NCI-H187 (cell line): ENCODE data around the gene TFEB.

Experiments used
- DNase-seq, 2 experiments: peaks; one replicate each; lab custom pipeline; 2025; lab: John Stamatoyannopoulos, UW

The TFEB gene

GRCh38 chr6:41705996-41706835 lies 29.2 kb downstream of the TFEB start:
- no peak for DNase-seq

GRCh38 chr6:41705311-41705995 lies 30.0 kb downstream of the TFEB start:
- no peak for DNase-seq

GRCh38 chr6:41704656-41705310 lies 30.6 kb downstream of the TFEB start:
- DNase-seq = no peak

- no peak for DNase-seq
Observed at GRCh38 chr6:41704028-41704427, 31.4 kb downstream of the TFEB start.

GRCh38 chr6:41702771-41703494 lies 32.5 kb downstream of the TFEB start:
- no peak for DNase-seq

- DNase-seq = no peak
Observed at GRCh38 chr6:41702089-41702745, 33.2 kb downstream of the TFEB start.

- no peak for DNase-seq
Observed at GRCh38 chr6:41700463-41701347, 34.7 kb downstream of the TFEB start.

GRCh38 chr6:41699063-41699462 lies 36.3 kb downstream of the TFEB start:
- no peak for DNase-seq

GRCh38 chr6:41697861-41698781 lies 37.3 kb downstream of the TFEB start:
- DNase-seq = no peak

GRCh38 chr6:41696788-41697187 lies 38.6 kb downstream of the TFEB start:
- DNase-seq = no peak

- DNase-seq = no peak
Observed at GRCh38 chr6:41695825-41696224, 39.6 kb downstream of the TFEB start.

- DNase-seq = no peak
Observed at GRCh38 chr6:41694815-41695526, 40.4 kb downstream of the TFEB start.

GRCh38 chr6:41693281-41694240 lies 41.8 kb downstream of the TFEB start:
- DNase-seq = no peak

GRCh38 chr6:41692730-41693129 lies 42.7 kb downstream of the TFEB start:
- no peak for DNase-seq

- no peak for DNase-seq
Observed at GRCh38 chr6:41692080-41692675, 43.2 kb downstream of the TFEB start.

- DNase-seq = no peak
Observed at GRCh38 chr6:41691426-41692079, 43.9 kb downstream of the TFEB start.
